Kidney (tissue), 14 donors: ENCODE data around the gene NPSR1. TPM values are rescaled to one million over a fixed set of nuclear protein-coding genes. Genes with fewer than 3 reads are reported as not detected.
A peak's percentile ranks its signal among the peaks of the same experiment; 100 is the strongest.

Source experiments
- DNase-seq, 5 donors: peaks; one replicate each; pipeline ENCODE4 v3.0.0-alpha.2; 2013 to 2020
- FAIRE-seq: peaks from 2 replicates; lab custom pipeline; 2012; peaks lifted over from hg19 to GRCh38; lab: Jason Lieb, UNC
- H3K27ac ChIP-seq, 2 donors: one replicate each; pipeline ENCODE4 v1.7.0; 2013; ENCODE audit warnings: low read depth in 2 of 2, low read length in 2 of 2, inconsistent platforms in 1 of 2
- H3K27me3 ChIP-seq: one replicate; pipeline ENCODE4 v1.7.1; 2013; ENCODE audit warnings: low read length, inconsistent platforms; ENCODE audit not compliant: control insufficient read depth, insufficient read depth
- H3K36me3 ChIP-seq, 3 donors: one replicate each; pipeline versions ENCODE4 v1.7.0 to v1.7.1; 2013; ENCODE audit warnings: low read length in 3 of 3, control low read depth in 1 of 3, inconsistent platforms in 1 of 3; ENCODE audit not compliant: insufficient read depth in 3 of 3, control insufficient read depth in 2 of 3
- H3K4me1 ChIP-seq, 3 donors: one replicate each; pipeline versions ENCODE4 v1.7.0 to v1.7.1; 2013; ENCODE audit warnings: low read length in 3 of 3, inconsistent platforms in 1 of 3, low read depth in 1 of 3; ENCODE audit not compliant: control insufficient read depth in 2 of 3, insufficient read depth in 2 of 3
- H3K4me3 ChIP-seq, 3 donors: one replicate each; pipeline versions ENCODE4 v1.7.0 to v1.8.1; 2013; ENCODE audit warnings: low read length in 3 of 3, control low read depth in 1 of 3, inconsistent platforms in 1 of 3
- H3K9ac ChIP-seq, 3 donors: one replicate each; pipeline versions ENCODE4 v1.7.0 to v1.7.1; 2013; ENCODE audit warnings: low read length in 3 of 3, control low read depth in 1 of 3, inconsistent platforms in 1 of 3
- H3K9me3 ChIP-seq, 3 donors: one replicate each; pipeline versions ENCODE4 v1.7.0 to v1.7.1; 2013; ENCODE audit warnings: low read length in 3 of 3, control low read depth in 1 of 3, inconsistent platforms in 1 of 3; ENCODE audit not compliant: control insufficient read depth in 2 of 3, insufficient read depth in 1 of 3
- CTCF ChIP-seq: IDR thresholded peaks from 3 replicates; pipeline ENCODE4 v1.5.1; 2012; ENCODE audit warnings: mild to moderate bottlenecking, moderate library complexity, borderline replicate concordance; ENCODE audit not compliant: insufficient read depth; ENCODE audit errors: extremely low read depth
- intact Hi-C: fragments of 100-400 bp; cut with DNase I; formaldehyde crosslinking; loops from one replicate; pipeline ENCODE4 v1.11.1; 2022
- polyA plus RNA-seq: library from polyadenylated mRNA; stranded (reverse); fragments of 350-450 nt; fragmentation: Illumina TruSeq; extraction: RNeasy Lipid Tissue Mini Kit (QIAGEN cat#74804); gene quantifications from one replicate; pipeline ENCODE4 v1.2.3, GENCODE V29; 2014; ENCODE audit warnings: low read depth, low replicate concordance; ENCODE audit not compliant: insufficient read depth
- total RNA-seq: library from RNA; stranded (reverse); fragmentation: NEBNext Ultra II Directional; extraction: Animal tissue kit (Norgen Biotek cat#: 25700); gene quantifications from one replicate; pipeline ENCODE4 v1.2.1, GENCODE V29; 2021
- donor health status: control.
- donor health status: control.
- donor health status: control.
- donor health status: control.
- donor health status: control.
- donor health status: DM: yes; HTN: yes; CAD: no.
- donor health status: Normal renal cell carcinoma (clear cell type).

Gene NPSR1
- total and polyA plus RNA-seq, 2 donors from 2014 or later, result not detected

GRCh38 chr7:34757570-34758110 lies 99.6 kb downstream of the NPSR1 start:
- Histone ChIP-seq H3K9ac (no peak overlapping the region), H3K27ac (peak overlapping the region; percentile 11 to 30), H3K4me3 (peak overlapping the region in 1 of 3 donors; percentile 37), H3K36me3 (no peaks in the 10 kb centered on the region), H3K4me1 (peaks cover 0 to 5% (median 1%) of the 10 kb centered on the region in 3 donors), H3K27me3 (no peaks in the 10 kb centered on the region), H3K9me3 (no peaks in the 10 kb centered on the region)
- TF ChIP-seq CTCF, result no peak
- DNase-seq (no peak), FAIRE-seq (no peak)
- intact Hi-C loops, result no loop called here

GRCh38 chr7:34758111-34758601 lies 100.1 kb downstream of the NPSR1 start:
- no peaks in the 10 kb centered on the region for H3K36me3 ChIP-seq
- FAIRE-seq, result no peak
- DNase-seq, result peak in 2 of 5 donors; percentile 18 to 33

DNA sequence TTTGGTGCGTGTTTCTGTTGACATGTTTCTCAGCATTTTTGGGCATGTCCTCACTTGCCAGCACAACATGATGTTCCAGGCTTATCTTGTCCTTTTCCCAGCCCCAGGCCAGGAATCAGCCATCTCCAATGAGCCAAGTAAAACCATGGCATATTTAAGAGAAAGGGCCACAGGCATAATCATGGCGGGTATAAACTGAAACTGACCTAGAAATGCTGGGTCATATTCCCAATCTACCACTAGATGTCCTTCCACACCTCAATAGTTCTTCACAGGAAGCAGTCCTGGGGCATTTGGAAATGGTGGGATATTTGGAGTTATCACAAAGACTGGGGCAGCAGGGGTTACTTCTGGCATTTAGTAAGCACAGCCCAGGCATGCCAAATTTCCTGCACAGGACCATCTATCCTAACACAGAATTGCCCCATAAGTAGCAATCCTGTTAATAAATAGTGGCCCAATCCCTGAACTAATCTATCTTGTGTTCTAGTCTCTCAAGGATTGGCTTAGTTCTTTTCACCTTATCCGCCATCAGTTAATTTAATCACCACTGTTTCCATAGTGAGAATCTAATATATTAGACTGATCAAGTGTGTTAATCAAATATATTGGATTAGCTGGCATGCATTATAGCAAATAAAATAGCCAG lies 101.6 kb downstream of the NPSR1 start:
- intact Hi-C loops, result no loop called here
- DNase-seq (peak in 2 of 5 donors; percentile 44 to 53), FAIRE-seq (no peak)
- Histone ChIP-seq H3K4me3 (no peak overlapping the region), H3K27me3 (no peaks in the 10 kb centered on the region), H3K9ac (no peak overlapping the region), H3K36me3 (no peaks in the 10 kb centered on the region), H3K27ac (no peak overlapping the region), H3K4me1 (peaks cover 0 to 3% (median 0%) of the 10 kb centered on the region in 3 donors), H3K9me3 (no peaks in the 10 kb centered on the region)
- TF ChIP-seq CTCF, result peak; percentile 52

More at GRCh38 chr7:34758111-34758601, 100.1 kb downstream of the NPSR1 start:
- TF ChIP-seq CTCF, result no peak
- Histone ChIP-seq H3K27ac (peak overlapping the region; percentile 23 to 30), H3K27me3 (no peaks in the 10 kb centered on the region), H3K4me1 (peaks cover 0 to 3% (median 0%) of the 10 kb centered on the region in 3 donors), H3K9ac (no peak overlapping the region), H3K4me3 (peak overlapping the region in 1 of 3 donors; percentile 37), H3K9me3 (no peaks in the 10 kb centered on the region)
- intact Hi-C loops, result no loop called here
